K562 (cell line): ENCODE data around the gene LATS2. TPM values are rescaled to one million over a fixed set of nuclear protein-coding genes. Genes with fewer than 3 reads are reported as not detected.

Experiments used
- ATAC-seq: fragments of 200-7000 bp; cut with Tn5 transposase; 3 replicates; pipeline ENCODE4 v1.9.1; 2020; ENCODE audit warnings: moderate library complexity
- BruUV-seq: library from RNA; stranded (reverse); fragments of 400-500 nt; replicated peaks from 2 replicates; lab custom pipeline; 2021; lab: Mats Ljungman, UMichigan
- CTCF ChIA-PET: fragments of 300-600 bp; formaldehyde crosslinking; extraction: SDS; loops from one replicate; lab custom pipeline; 2021; ENCODE audit warnings: low intra/inter-chr PET ratio; lab: Yijun Ruan, JAX
- POLR2A ChIA-PET: fragments of 300-600, 350-650 bp; sonication (Branson Sonifier 250); formaldehyde crosslinking; extraction: SDS; loops from one replicate; lab custom pipeline; 2021; ENCODE audit warnings: antibody characterized with exemption, inconsistent platforms; lab: Yijun Ruan, JAX
- DNase-seq, 4 experiments: peaks; one replicate each; pipeline versions ENCODE4 v3.0.0 to v3.0.0-alpha.2; 2011 to 2018; ENCODE audit warnings: low spot score in 3 of 4, mixed read lengths in 3 of 4; ENCODE audit errors: extremely low read depth in 1 of 4
- FAIRE-seq: peaks from 2 replicates; lab custom pipeline; 2011; peaks lifted over from hg19 to GRCh38; lab: Jason Lieb, UNC
- H2AFZ ChIP-seq: 2 replicates; pipeline ENCODE4 v1.6.0; 2011; ENCODE audit warnings: low read depth, low read length, control low read depth, inconsistent platforms
- H3K27ac ChIP-seq: fragments of 200-600 bp; 3 replicates; pipeline ENCODE4 v1.8.0; 2011; ENCODE audit warnings: low read depth, mild to moderate bottlenecking, control low read depth, inconsistent platforms, low read length, moderate library complexity, mixed read lengths; ENCODE audit errors: extremely low read depth
- H3K27me3 ChIP-seq, 2 experiments: fragments of 300-600 bp in 1 of 2; 2 replicates in 1 of 2; 3 replicates in 1 of 2; pipeline versions ENCODE4 v1.6.0 to v1.8.0; 2011; ENCODE audit warnings: inconsistent platforms in 2 of 2, low read length in 2 of 2, mild to moderate bottlenecking in 1 of 2, mixed read lengths in 1 of 2, moderate library complexity in 1 of 2; ENCODE audit not compliant: control insufficient read depth in 2 of 2, insufficient read depth in 2 of 2
- H3K36me3 ChIP-seq: fragments of 300-600 bp; 3 replicates; pipeline ENCODE4 v1.8.0; 2011; ENCODE audit warnings: mild to moderate bottlenecking, low read length, inconsistent platforms; ENCODE audit not compliant: control insufficient read depth, insufficient read depth
- H3K4me1 ChIP-seq, 2 experiments: fragments of 200-600 bp in 1 of 2; replicated peaks in 1 of 2; 2 replicates in 1 of 2; 3 replicates in 1 of 2; pipeline versions ENCODE4 v1.5.1 to v1.8.0; 2011; ENCODE audit warnings: inconsistent platforms in 2 of 2, low read length in 2 of 2, mild to moderate bottlenecking in 1 of 2, mixed read lengths in 1 of 2, moderate library complexity in 1 of 2; ENCODE audit not compliant: control insufficient read depth in 2 of 2, insufficient read depth in 2 of 2
- H3K4me2 ChIP-seq: 2 replicates; pipeline ENCODE4 v1.6.1; 2011; ENCODE audit warnings: low read length, control low read depth, inconsistent platforms, mixed read lengths; ENCODE audit not compliant: insufficient read depth
- H3K4me3 ChIP-seq: fragments of 200-600 bp; sonication (generic), shearing (Covaris generic); 2 replicates; pipeline ENCODE4 v1.5.1; 2016; ENCODE audit warnings: control low read depth, inconsistent platforms
- H3K79me2 ChIP-seq: fragments of 200-600 bp; 3 replicates; pipeline ENCODE4 v1.8.0; 2011; ENCODE audit warnings: low read length, inconsistent platforms; ENCODE audit not compliant: control insufficient read depth, insufficient read depth
- H3K9ac ChIP-seq, 2 experiments: 2 replicates each; pipeline versions ENCODE4 v1.6.0 to v1.6.1; 2011; ENCODE audit warnings: low read depth in 2 of 2, low read length in 2 of 2, control low read depth in 1 of 2, inconsistent platforms in 1 of 2, mild to moderate bottlenecking in 1 of 2, mixed read lengths in 1 of 2; ENCODE audit not compliant: insufficient read depth in 1 of 2
- H3K9me1 ChIP-seq: one replicate; pipeline ENCODE4 v1.6.0; 2011; ENCODE audit warnings: inconsistent platforms, mild to moderate bottlenecking, low read length, moderate library complexity; ENCODE audit not compliant: control insufficient read depth, insufficient read depth
- H3K9me3 ChIP-seq: replicated peaks from 2 replicates; pipeline ENCODE4 v1.5.1; 2011; ENCODE audit warnings: low read depth, low read length, inconsistent platforms; ENCODE audit not compliant: control insufficient read depth, insufficient read depth
- H4K20me1 ChIP-seq: replicated peaks from 2 replicates; pipeline ENCODE4 v1.6.1; 2011; ENCODE audit warnings: low read length, inconsistent platforms, mixed read lengths; ENCODE audit not compliant: control insufficient read depth, insufficient read depth
- CBFA2T2 ChIP-seq: fragments of 450-650 bp; conservative IDR thresholded peaks from 2 replicates; pipeline ENCODE4 v1.6.1; 2017; ENCODE audit warnings: mild to moderate bottlenecking
- CCNT2 ChIP-seq: IDR thresholded peaks from 2 replicates; pipeline ENCODE4 v1.6.1; 2011; ENCODE audit warnings: borderline replicate concordance, low read depth, mild to moderate bottlenecking, moderate library complexity, mixed read lengths, low read length; ENCODE audit not compliant: insufficient read length; ENCODE audit errors: extremely low read depth
- NR1H2 ChIP-seq: sonication (generic); formaldehyde crosslinking; IDR thresholded peaks from 2 replicates; pipeline ENCODE4 v1.4.0; 2020; ENCODE audit warnings: mild to moderate bottlenecking, missing genetic modification reagents
- PHB2 ChIP-seq: fragments of 450-650 bp; IDR thresholded peaks from 2 replicates; pipeline ENCODE4 v1.6.1; 2017; ENCODE audit warnings: low read depth
- POLR2A ChIP-seq: fragments of 450-650 bp; conservative IDR thresholded peaks from 2 replicates; pipeline ENCODE4 v1.6.1; 2016
- SRSF3 ChIP-seq: fragments of 200-400 bp; formaldehyde crosslinking; IDR thresholded peaks from 2 replicates; pipeline ENCODE4 v1.6.1; 2016; ENCODE audit warnings: mild to moderate bottlenecking, low read length, moderate library complexity; ENCODE audit not compliant: insufficient read depth
- ZNF696 ChIP-seq: fragments of 250-450 bp; sonication (Bioruptor Pico); conservative IDR thresholded peaks from 2 replicates; pipeline ENCODE4 v1.4.0; 2020; ENCODE audit warnings: mild to moderate bottlenecking, moderate library complexity
- ZNF766 ChIP-seq: fragments of 200-800 bp; sonication (Bioruptor generic); conservative IDR thresholded peaks from 2 replicates; pipeline ENCODE4 v1.6.1; 2016; ENCODE audit warnings: missing genetic modification characterization, missing compliant biosample characterization
- WGBS: fragments of 100-300 bp; shearing (Covaris generic); methylation state at CpG from one replicate; pipeline ENCODE4 v1.1.6; 2016; ENCODE audit warnings: low coverage, mixed read lengths; ENCODE audit not compliant: insufficient coverage; ENCODE audit errors: missing lambda C conversion rate; 5-methylcytosine and 5-hydroxymethylcytosine counted together
- in situ Hi-C: fragments of 300-500 bp; cut with MboI; formaldehyde crosslinking; loops from 4 replicates; pipeline ENCODE4 v1.15.0; 2018; ENCODE audit warnings: inconsistent platforms, mixed read lengths
- intact Hi-C: fragments of 100-400 bp; cut with micrococcal nuclease; formaldehyde crosslinking; loops from 2 replicates; pipeline ENCODE4 v1.14.2; 2022
- polyA plus RNA-seq, 8 experiments: library from polyadenylated mRNA; depleted of rRNA in 4 of 8; stranded (reverse) in 5 of 8; unstranded in 3 of 8; fragments of >200 nt; fragmentation: Nextera tagmentation in 2 of 8; fragmentation: Illumina TruSeq in 1 of 8; extraction: Ambion mirVana in 2 of 8; extraction: Trizol in 1 of 8; gene quantifications; 2 replicates each; pipeline versions ENCODE4 v1.2.1 to v1.2.3, GENCODE V29; 2011 to 2014; ENCODE audit warnings: inconsistent platforms in 1 of 8, missing spikeins in 1 of 8
- total RNA-seq, 7 experiments: library from RNA; depleted of rRNA in 6 of 7; stranded (reverse); fragments of >200 nt in 6 of 7; fragmentation: Illumina TruSeq in 2 of 7; extraction: Trizol in 2 of 7; gene quantifications; 2 replicates each; pipeline versions ENCODE4 v1.2.1 to v1.2.3, GENCODE V29; 2011 to 2021; ENCODE audit warnings: low replicate concordance in 1 of 7
- TF ChIP-seq, protein P1 (sequence below): sonication (generic); formaldehyde crosslinking; IDR thresholded peaks from 2 replicates; pipeline ENCODE4 v1.8.1; 2023; ENCODE audit warnings: mild to moderate bottlenecking, missing genetic modification reagents, moderate library complexity
- TF ChIP-seq, protein P2 (sequence below): sonication (generic); formaldehyde crosslinking; IDR thresholded peaks from 2 replicates; pipeline ENCODE4 v1.4.0; 2020; ENCODE audit warnings: mild to moderate bottlenecking, missing genetic modification reagents
- TF ChIP-seq, protein P3 (sequence below): sonication (generic); formaldehyde crosslinking; IDR thresholded peaks from 2 replicates; pipeline ENCODE4 v1.8.0; 2022; ENCODE audit warnings: mild to moderate bottlenecking, missing genetic modification reagents

Gene LATS2
- total and polyA plus RNA-seq, 9 of the 15 experiments (the other 6 are each of a cell fraction or from before 2014, with no cell fraction given) = 0.18 to 3.7 (median 0.76) TPM

- in situ Hi-C loops (no loop called here), intact Hi-C loops (no loop called here)
- H2AFZ ChIP-seq = no peak overlapping the region
- H4K20me1 ChIP-seq = no peaks in the 10 kb centered on the region
- no peaks in the 10 kb centered on the region for H3K36me3 ChIP-seq
- FAIRE-seq (no peak), ATAC-seq (peak; percentile 42; the same call in 1 of the 3 replicates), DNase-seq (peak in 1 of 4 experiments; percentile 15)
- H3K27me3 ChIP-seq = no peaks in the 10 kb centered on the region; a peak in 3 of 5 replicates
- no peak overlapping the region for H3K9ac ChIP-seq
- TF ChIP-seq ZNF766 (CRISPR knock-in tag) = peak; percentile 62; the same call in 1 of the 2 replicates
- TF ChIP-seq CBFA2T2 = no peak
- H3K4me1 ChIP-seq = no peaks in the 10 kb centered on the region
- no peaks in the 10 kb centered on the region for H3K9me1 ChIP-seq
- ChIA-PET POLR2A (no interaction called here), CTCF (no interaction called here)
- H3K4me3 ChIP-seq = no peak overlapping the region
- no peak overlapping the region for H3K4me2 ChIP-seq
- H3K9me3 ChIP-seq = no peaks in the 10 kb centered on the region
- H3K79me2 ChIP-seq = no peaks in the 10 kb centered on the region
- no TSS peak for BruUV-seq
- WGBS = 27% methylated on average over 1 of the region's 1 CpG
- H3K27ac ChIP-seq = no peak overlapping the region
These were observed 33.9 kb upstream of the LATS2 start for GRCh38 chr13:21095311-21095710.

DNA sequence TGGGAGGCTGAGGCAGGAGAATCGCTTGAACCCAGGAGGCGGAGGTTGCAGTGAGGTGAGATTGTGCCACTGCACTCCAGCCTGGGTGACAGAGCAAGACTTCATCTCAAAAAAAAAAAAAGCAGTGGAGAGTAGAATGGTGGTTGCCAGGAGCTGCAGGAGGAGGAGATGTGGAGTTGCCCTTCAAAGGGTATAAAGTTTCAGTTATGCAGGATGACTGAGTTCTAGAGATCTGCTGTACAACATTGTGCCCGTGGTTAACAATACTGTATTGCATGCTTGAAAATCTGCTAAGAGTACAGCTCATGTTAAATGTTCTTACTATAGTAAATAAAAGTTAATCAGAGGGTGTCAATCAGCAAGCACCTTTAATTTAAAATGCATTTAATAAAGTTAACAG lies 28.4 kb upstream of the LATS2 start:
- Histone ChIP-seq H3K4me2 (no peak overlapping the region), H3K27ac (no peak overlapping the region), H3K36me3 (no peaks in the 10 kb centered on the region), H3K4me1 (no peaks in the 10 kb centered on the region), H3K9me3 (no peaks in the 10 kb centered on the region), H3K27me3 (no peaks in the 10 kb centered on the region; a peak in 2 of 5 replicates), H3K4me3 (no peak overlapping the region), H3K9ac (no peak overlapping the region), H3K9me1 (no peaks in the 10 kb centered on the region), H2AFZ (no peak overlapping the region), H3K79me2 (no peaks in the 10 kb centered on the region), H4K20me1 (no peaks in the 10 kb centered on the region)
- ChIA-PET POLR2A (no interaction called here), CTCF (no interaction called here)
- ATAC-seq (no peak), FAIRE-seq (no peak), DNase-seq (no peak)
- in situ Hi-C loops = no loop called here
- 5% methylated on average over 3 of the region's 3 CpGs for WGBS
- intact Hi-C loops = no loop called here
- BruUV-seq = no TSS peak
- no peak for TF ChIP-seq POLR2A
- TF ChIP-seq, protein P1, sequence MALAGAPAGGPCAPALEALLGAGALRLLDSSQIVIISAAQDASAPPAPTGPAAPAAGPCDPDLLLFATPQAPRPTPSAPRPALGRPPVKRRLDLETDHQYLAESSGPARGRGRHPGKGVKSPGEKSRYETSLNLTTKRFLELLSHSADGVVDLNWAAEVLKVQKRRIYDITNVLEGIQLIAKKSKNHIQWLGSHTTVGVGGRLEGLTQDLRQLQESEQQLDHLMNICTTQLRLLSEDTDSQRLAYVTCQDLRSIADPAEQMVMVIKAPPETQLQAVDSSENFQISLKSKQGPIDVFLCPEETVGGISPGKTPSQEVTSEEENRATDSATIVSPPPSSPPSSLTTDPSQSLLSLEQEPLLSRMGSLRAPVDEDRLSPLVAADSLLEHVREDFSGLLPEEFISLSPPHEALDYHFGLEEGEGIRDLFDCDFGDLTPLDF (CRISPR knock-in tag) = no peak
- TF ChIP-seq, protein P2, sequence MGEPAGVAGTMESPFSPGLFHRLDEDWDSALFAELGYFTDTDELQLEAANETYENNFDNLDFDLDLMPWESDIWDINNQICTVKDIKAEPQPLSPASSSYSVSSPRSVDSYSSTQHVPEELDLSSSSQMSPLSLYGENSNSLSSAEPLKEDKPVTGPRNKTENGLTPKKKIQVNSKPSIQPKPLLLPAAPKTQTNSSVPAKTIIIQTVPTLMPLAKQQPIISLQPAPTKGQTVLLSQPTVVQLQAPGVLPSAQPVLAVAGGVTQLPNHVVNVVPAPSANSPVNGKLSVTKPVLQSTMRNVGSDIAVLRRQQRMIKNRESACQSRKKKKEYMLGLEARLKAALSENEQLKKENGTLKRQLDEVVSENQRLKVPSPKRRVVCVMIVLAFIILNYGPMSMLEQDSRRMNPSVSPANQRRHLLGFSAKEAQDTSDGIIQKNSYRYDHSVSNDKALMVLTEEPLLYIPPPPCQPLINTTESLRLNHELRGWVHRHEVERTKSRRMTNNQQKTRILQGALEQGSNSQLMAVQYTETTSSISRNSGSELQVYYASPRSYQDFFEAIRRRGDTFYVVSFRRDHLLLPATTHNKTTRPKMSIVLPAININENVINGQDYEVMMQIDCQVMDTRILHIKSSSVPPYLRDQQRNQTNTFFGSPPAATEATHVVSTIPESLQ = no peak
- TF ChIP-seq SRSF3 = no peak
- TF ChIP-seq, protein P3, sequence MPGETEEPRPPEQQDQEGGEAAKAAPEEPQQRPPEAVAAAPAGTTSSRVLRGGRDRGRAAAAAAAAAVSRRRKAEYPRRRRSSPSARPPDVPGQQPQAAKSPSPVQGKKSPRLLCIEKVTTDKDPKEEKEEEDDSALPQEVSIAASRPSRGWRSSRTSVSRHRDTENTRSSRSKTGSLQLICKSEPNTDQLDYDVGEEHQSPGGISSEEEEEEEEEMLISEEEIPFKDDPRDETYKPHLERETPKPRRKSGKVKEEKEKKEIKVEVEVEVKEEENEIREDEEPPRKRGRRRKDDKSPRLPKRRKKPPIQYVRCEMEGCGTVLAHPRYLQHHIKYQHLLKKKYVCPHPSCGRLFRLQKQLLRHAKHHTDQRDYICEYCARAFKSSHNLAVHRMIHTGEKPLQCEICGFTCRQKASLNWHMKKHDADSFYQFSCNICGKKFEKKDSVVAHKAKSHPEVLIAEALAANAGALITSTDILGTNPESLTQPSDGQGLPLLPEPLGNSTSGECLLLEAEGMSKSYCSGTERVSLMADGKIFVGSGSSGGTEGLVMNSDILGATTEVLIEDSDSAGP (CRISPR knock-in tag) = no peak
- no peak for TF ChIP-seq PHB2
- TF ChIP-seq ZNF696 = no peak
- no peak for TF ChIP-seq CCNT2
- no peak for TF ChIP-seq NR1H2 (CRISPR knock-in tag)
